Trophoblast cell (in vitro differentiated cells and primary cell): ENCODE data around the gene ZNF32.

Experiments used
- DNase-seq, 2 donors: peaks; one replicate each; pipeline ENCODE4 v3.0.0-alpha.2; 2016
- H2AFZ ChIP-seq: 2 replicates; pipeline ENCODE4 v1.6.1; 2013; ENCODE audit warnings: low read length, moderate library complexity, mild to moderate bottlenecking; ENCODE audit not compliant: insufficient read depth, poor library complexity
- H2AK5ac ChIP-seq: 2 replicates; pipeline ENCODE4 v1.6.1; 2013; ENCODE audit warnings: mild to moderate bottlenecking, low read length
- H2BK120ac ChIP-seq: 2 replicates; pipeline ENCODE4 v1.6.1; 2013; ENCODE audit warnings: low read length, mild to moderate bottlenecking, moderate library complexity; ENCODE audit not compliant: insufficient read depth, poor library complexity
- H2BK12ac ChIP-seq: 2 replicates; pipeline ENCODE4 v1.6.1; 2013; ENCODE audit warnings: mild to moderate bottlenecking, low read length, moderate library complexity
- H2BK5ac ChIP-seq: 2 replicates; pipeline ENCODE4 v1.6.1; 2013; ENCODE audit warnings: low read length, low read depth, moderate library complexity, mild to moderate bottlenecking; ENCODE audit not compliant: poor library complexity
- H3K14ac ChIP-seq: 2 replicates; pipeline ENCODE4 v1.6.1; 2013; ENCODE audit warnings: mild to moderate bottlenecking, low read length
- H3K18ac ChIP-seq: 2 replicates; pipeline ENCODE4 v1.6.1; 2013; ENCODE audit warnings: mild to moderate bottlenecking, low read length
- H3K23ac ChIP-seq: 2 replicates; pipeline ENCODE4 v1.6.1; 2013; ENCODE audit warnings: low read length
- H3K27ac ChIP-seq: 2 replicates; pipeline ENCODE4 v1.5.1; 2013; ENCODE audit warnings: low read depth, mild to moderate bottlenecking, inconsistent platforms, low read length, moderate library complexity
- H3K27me3 ChIP-seq: 2 replicates; pipeline ENCODE4 v1.6.1; 2013; ENCODE audit warnings: inconsistent platforms, mild to moderate bottlenecking, low read length, moderate library complexity; ENCODE audit not compliant: insufficient read depth
- H3K36me3 ChIP-seq, 2 experiments: 1 replicate in 1 of 2; 2 replicates in 1 of 2; pipeline ENCODE4 v1.6.1; 2013; ENCODE audit warnings: low read length in 2 of 2, mild to moderate bottlenecking in 2 of 2, moderate library complexity in 1 of 2; ENCODE audit not compliant: insufficient read depth in 2 of 2, control insufficient read depth in 1 of 2
- H3K4ac ChIP-seq: 2 replicates; pipeline ENCODE4 v1.6.1; 2013; ENCODE audit warnings: low read depth, mild to moderate bottlenecking, low read length, moderate library complexity
- H3K4me1 ChIP-seq, 2 experiments: 1 replicate in 1 of 2; 2 replicates in 1 of 2; pipeline ENCODE4 v1.6.1; 2013; ENCODE audit warnings: low read length in 2 of 2, mild to moderate bottlenecking in 2 of 2, moderate library complexity in 1 of 2; ENCODE audit not compliant: insufficient read depth in 2 of 2, control insufficient read depth in 1 of 2
- H3K4me2 ChIP-seq: 2 replicates; pipeline ENCODE4 v1.6.1; 2013; ENCODE audit warnings: inconsistent platforms, mild to moderate bottlenecking, low read length, moderate library complexity
- H3K4me3 ChIP-seq: 2 replicates; pipeline ENCODE4 v1.5.1; 2013; ENCODE audit warnings: mild to moderate bottlenecking, low read depth, low read length, inconsistent platforms
- H3K79me1 ChIP-seq: one replicate; pipeline ENCODE4 v1.6.1; 2013; ENCODE audit warnings: low read length
- H3K79me2 ChIP-seq: 2 replicates; pipeline ENCODE4 v1.6.1; 2013; ENCODE audit warnings: low read length, mild to moderate bottlenecking; ENCODE audit not compliant: control insufficient read depth, insufficient read depth, poor library complexity
- H3K9ac ChIP-seq: 2 replicates; pipeline ENCODE4 v1.6.1; 2013; ENCODE audit warnings: mild to moderate bottlenecking, low read length
- H3K9me3 ChIP-seq: 2 replicates; pipeline ENCODE4 v1.6.1; 2013; ENCODE audit warnings: low read depth, mild to moderate bottlenecking, control low read depth, inconsistent platforms, low read length; ENCODE audit not compliant: insufficient read depth
- H4K12ac ChIP-seq: 2 replicates; pipeline ENCODE4 v1.6.1; 2013; ENCODE audit warnings: low read depth, mild to moderate bottlenecking, low read length, moderate library complexity
- H4K8ac ChIP-seq: 2 replicates; pipeline ENCODE4 v1.6.1; 2013; ENCODE audit warnings: low read depth, mild to moderate bottlenecking, low read length, moderate library complexity
- H4K91ac ChIP-seq: one replicate; pipeline ENCODE4 v1.6.1; 2013; ENCODE audit warnings: low read depth, mild to moderate bottlenecking, low read length, moderate library complexity
- WGBS: extraction: QIAGEN DNeasy Blood & Tissue Kit; methylation state at CpG from one replicate; pipeline ENCODE4 v1.1.7; 2013; ENCODE audit warnings: missing lambda C conversion rate; ENCODE audit not compliant: insufficient read length, insufficient coverage; ENCODE audit errors: extremely low coverage; 5-methylcytosine and 5-hydroxymethylcytosine counted together

ZNF32 gene

DNA sequence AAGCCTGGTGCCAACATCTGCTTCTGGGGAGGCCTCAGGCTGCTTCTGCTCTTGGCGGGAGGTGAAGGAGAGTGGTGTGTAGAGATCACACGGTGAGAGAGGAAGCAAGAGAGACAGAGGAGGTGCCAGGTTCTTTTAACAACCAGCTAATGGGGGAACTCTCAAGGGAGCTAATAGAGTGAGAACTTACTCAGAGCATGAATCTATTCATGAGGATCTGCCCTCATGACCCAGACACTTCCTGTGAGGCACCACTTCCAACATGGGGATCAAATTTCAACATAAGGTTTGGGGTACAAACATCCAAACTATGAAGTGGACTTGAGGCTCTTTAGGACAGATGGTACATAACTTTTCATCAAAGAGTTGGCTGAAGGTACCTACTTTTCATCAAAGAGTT lies 5.1 kb upstream of the ZNF32 start:
- no peak overlapping the region for H2AK5ac ChIP-seq
- no peaks in the 10 kb centered on the region for H3K36me3 ChIP-seq
- H3K79me2 ChIP-seq: no peaks in the 10 kb centered on the region
- H3K27ac ChIP-seq: no peak overlapping the region
- no peak overlapping the region for H4K12ac ChIP-seq
- H2BK120ac ChIP-seq: no peak overlapping the region
- H3K79me1 ChIP-seq: peaks cover 2% of the 10 kb centered on the region
- no peak overlapping the region for H2BK12ac ChIP-seq
- H2AFZ ChIP-seq: no peak overlapping the region
- no peak overlapping the region for H3K4ac ChIP-seq
- peaks cover 3% of the 10 kb centered on the region for H3K9me3 ChIP-seq
- no peak overlapping the region for H4K91ac ChIP-seq
- H3K23ac ChIP-seq: no peak overlapping the region
- H3K14ac ChIP-seq: no peak overlapping the region
- no peak for DNase-seq
- H3K18ac ChIP-seq: no peak overlapping the region
- H3K27me3 ChIP-seq: peaks cover 2% of the 10 kb centered on the region
- no peak overlapping the region for H3K9ac ChIP-seq
- peaks cover 0 to 2% of the 10 kb centered on the region in 2 experiments for H3K4me1 ChIP-seq
- H3K4me3 ChIP-seq: no peak overlapping the region
- no peak overlapping the region for H3K4me2 ChIP-seq
- no peak overlapping the region for H2BK5ac ChIP-seq
- WGBS: no CpG with 5 or more reads among the region's 2 CpGs
- no peak overlapping the region for H4K8ac ChIP-seq

DNA sequence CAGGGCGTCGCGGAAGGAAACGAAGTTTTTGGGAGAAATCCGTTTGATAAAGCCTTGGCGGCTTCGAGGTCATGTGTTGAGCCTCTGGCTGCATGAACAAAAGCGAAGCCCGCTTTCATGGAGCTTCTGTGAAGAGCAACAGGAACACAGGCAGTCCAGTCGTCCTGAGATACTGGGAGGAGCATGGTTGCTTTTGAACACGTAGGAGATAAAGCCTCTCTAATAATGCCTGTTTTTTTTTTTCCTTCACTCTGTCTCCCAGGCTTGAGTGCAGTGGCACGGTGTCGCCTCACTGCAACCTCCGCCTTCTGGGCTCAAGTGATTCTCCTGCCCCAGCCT lies 473 bp upstream of the ZNF32 start:
- Histone ChIP-seq H3K23ac (no peak overlapping the region), H3K14ac (no peak overlapping the region), H2BK120ac (no peak overlapping the region), H3K9ac (peak overlapping the region; percentile 49), H3K27ac (no peak overlapping the region), H2AFZ (peak overlapping the region; percentile 84), H3K79me1 (peaks cover 7% of the 10 kb centered on the region), H3K4me2 (peak overlapping the region; percentile 84), H2AK5ac (no peak overlapping the region), H3K4me3 (peak overlapping the region; percentile 77), H3K4me1 (peaks cover 0 to 7% of the 10 kb centered on the region in 2 experiments), H3K27me3 (peaks cover 2% of the 10 kb centered on the region), H2BK12ac (no peak overlapping the region), H4K8ac (peak overlapping the region; percentile 76), H3K4ac (no peak overlapping the region), H3K18ac (no peak overlapping the region), H2BK5ac (no peak overlapping the region), H3K79me2 (peaks cover 5% of the 10 kb centered on the region), H4K91ac (peak overlapping the region; percentile 16), H3K9me3 (peaks cover 7% of the 10 kb centered on the region), H4K12ac (peak overlapping the region; percentile 90), H3K36me3 (peaks cover 6 to 13% of the 10 kb centered on the region in 2 experiments)
- WGBS: no CpG with 5 or more reads among the region's 14 CpGs
- no peak for DNase-seq

DNA sequence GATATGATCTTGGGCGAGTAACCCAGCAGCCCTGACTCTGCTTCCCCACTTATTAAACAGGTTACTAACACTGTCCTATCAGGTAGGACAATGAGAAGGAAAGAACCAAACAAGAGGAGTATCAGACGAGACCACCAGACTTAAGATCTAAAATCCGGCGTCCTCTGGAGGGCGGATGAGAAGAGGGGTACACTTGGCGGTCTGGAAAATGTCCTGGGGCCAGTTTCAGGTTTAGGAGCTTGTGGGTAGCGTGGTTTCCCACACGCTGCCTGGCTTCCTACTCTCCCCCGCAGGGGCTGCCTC lies 635 bp downstream of the ZNF32 start:
- Histone ChIP-seq H3K18ac (peak overlapping the region; percentile 76), H3K4ac (peak overlapping the region; percentile 75), H2AFZ (peak overlapping the region; percentile 92), H4K91ac (peak overlapping the region; percentile 89), H3K9ac (peak overlapping the region; percentile 96), H3K79me1 (peaks cover 7% of the 10 kb centered on the region), H3K4me1 (peaks cover 0 to 7% of the 10 kb centered on the region in 2 experiments), H4K8ac (peak overlapping the region; percentile 98), H3K4me2 (peak overlapping the region; percentile 84), H3K14ac (peak overlapping the region; percentile 92), H2BK5ac (no peak overlapping the region), H3K27me3 (peaks cover 2% of the 10 kb centered on the region), H3K9me3 (peaks cover 11% of the 10 kb centered on the region), H3K79me2 (peaks cover 5% of the 10 kb centered on the region), H4K12ac (peak overlapping the region; percentile 97), H2AK5ac (no peak overlapping the region), H3K27ac (no peak overlapping the region), H3K4me3 (peak overlapping the region; percentile 91), H2BK120ac (peak overlapping the region; percentile 70), H3K23ac (no peak overlapping the region), H3K36me3 (peaks cover 9 to 17% of the 10 kb centered on the region in 2 experiments), H2BK12ac (no peak overlapping the region)
- peak in 1 of 2 donors; percentile 6 for DNase-seq
- WGBS: no CpG with 5 or more reads among the region's 9 CpGs

DNA sequence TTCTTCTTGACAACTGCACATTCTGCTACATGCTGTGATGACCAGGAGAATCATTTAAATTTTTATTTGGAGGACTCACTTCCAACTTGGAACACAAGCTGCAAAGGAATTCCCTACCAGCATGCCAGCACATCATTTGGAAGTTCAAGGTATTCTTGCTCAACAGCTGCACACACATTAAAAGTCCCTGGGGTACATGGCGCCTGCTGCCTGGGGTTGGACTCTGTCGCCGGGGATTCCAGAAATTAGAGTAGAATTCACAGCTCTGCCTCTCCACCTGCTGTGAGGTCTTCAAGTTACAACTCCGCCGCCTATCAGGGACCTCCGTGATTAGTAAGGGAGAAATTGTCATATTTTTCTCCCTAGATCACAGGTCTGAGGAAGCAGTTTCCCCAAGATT lies 1.1 kb downstream of the ZNF32 start:
- H3K27ac ChIP-seq: no peak overlapping the region
- H3K27me3 ChIP-seq: peaks cover 2% of the 10 kb centered on the region
- H2BK12ac ChIP-seq: no peak overlapping the region
- WGBS: no CpG with 5 or more reads among the region's 6 CpGs
- no peak overlapping the region for H3K4me3 ChIP-seq
- H4K12ac ChIP-seq: no peak overlapping the region
- no peak overlapping the region for H3K23ac ChIP-seq
- H2BK120ac ChIP-seq: no peak overlapping the region
- H2AK5ac ChIP-seq: no peak overlapping the region
- H3K36me3 ChIP-seq: peaks cover 9 to 17% of the 10 kb centered on the region in 2 experiments
- no peak overlapping the region for H4K91ac ChIP-seq
- peak; percentile 75 to 85 for DNase-seq
- H3K4ac ChIP-seq: no peak overlapping the region
- H3K18ac ChIP-seq: no peak overlapping the region
- H3K4me1 ChIP-seq: peaks cover 0 to 7% of the 10 kb centered on the region in 2 experiments
- no peak overlapping the region for H3K9ac ChIP-seq
- no peak overlapping the region for H2BK5ac ChIP-seq
- no peak overlapping the region for H3K14ac ChIP-seq
- peaks cover 5% of the 10 kb centered on the region for H3K79me2 ChIP-seq
- H4K8ac ChIP-seq: no peak overlapping the region
- no peak overlapping the region for H3K4me2 ChIP-seq
- no peak overlapping the region for H2AFZ ChIP-seq
- peaks cover 11% of the 10 kb centered on the region for H3K9me3 ChIP-seq
- H3K79me1 ChIP-seq: peaks cover 7% of the 10 kb centered on the region
